Peyer's patch (tissue), 4 donors: ENCODE measurements around the gene AEBP2.

Experiments
- CTCF ChIP-seq, 6 experiments: fragments of 450-650 bp in 4 of 6; fragments of 200-600 bp in 2 of 6; sonication (generic) in 1 of 6; IDR thresholded peaks; one replicate each; pipeline ENCODE4 v1.5.1; 2017 to 2019; ENCODE audit warnings: antibody characterized with exemption in 6 of 6, mild to moderate bottlenecking in 3 of 6, moderate library complexity in 1 of 6
- POLR2A ChIP-seq, 2 donors: fragments of 450-650 bp; IDR thresholded peaks; one replicate each; pipeline ENCODE4 v1.5.1; 2017; ENCODE audit warnings: antibody characterized with exemption in 2 of 2, mild to moderate bottlenecking in 2 of 2, moderate library complexity in 2 of 2

GRCh38 chr12:19431407-19432308, 7.6 kb upstream of the AEBP2 start:
- TF ChIP-seq CTCF (IDR thresholded peaks at IDR 0.05) (no peak), POLR2A (IDR thresholded peaks at IDR 0.05) (no peak)
